ENCODE results near the gene MYL12A. TPM values are rescaled to one million over a fixed set of nuclear protein-coding genes. Genes with fewer than 3 reads are reported as not detected.
A peak's percentile ranks its signal among the peaks of the same experiment; 100 is the strongest.

Gene MYL12A
- total and polyA plus RNA-seq, 12 donors = 708 to 8,349 (median 3,626) TPM

GRCh38 chr18:3245185-3245564, 2.4 kb upstream of the MYL12A start:
- no peaks in the 10 kb centered on the region for H3K27me3 ChIP-seq
- peaks cover 0 to 4% (median 0%) of the 10 kb centered on the region in 11 donors for H3K9me3 ChIP-seq
- WGBS, 2 donors = 47 to 76% methylated on average over 1 of the region's 1 CpG
- H3K4me3 ChIP-seq = peak overlapping the region in 8 of 10 donors; percentile 81 to 95 (median 90)
- peak overlapping the region in 5 of 10 donors; percentile 99 to 100 (median 100) for H3K27ac ChIP-seq
- TF ChIP-seq CTCF (IDR thresholded peaks at IDR 0.05) = no peak
- no peak for DNase-seq
- peaks cover 0 to 12% (median 0%) of the 10 kb centered on the region in 9 donors for H3K36me3 ChIP-seq
- no peak for ATAC-seq
- intact Hi-C loops (cut with DNase I) = loop anchor here (5.0 to 10.0 kb wide), 11 partner anchors 48 to 313 kb away; partner anchors contain the start of gene LPIN2 (in 1 of the 10)
- H3K4me1 ChIP-seq = peaks cover 0 to 46% (median 28%) of the 10 kb centered on the region in 9 donors

GRCh38 chr18:3245853-3246634, 1.6 kb upstream of the MYL12A start:
- H3K27ac ChIP-seq = peak overlapping the region; percentile 98 to 100 (median 99)
- peaks cover 0 to 4% (median 0%) of the 10 kb centered on the region in 11 donors for H3K9me3 ChIP-seq
- intact Hi-C loops (cut with DNase I) = loop anchor here (1.0 to 10.0 kb wide), 17 partner anchors 27 to 314 kb away; partner anchors contain the start of genes LPIN2 (in 2 of the 10) and MYOM1 (in 2 of the 10)
- peaks cover 0 to 54% (median 37%) of the 10 kb centered on the region in 9 donors for H3K4me1 ChIP-seq
- no peaks in the 10 kb centered on the region for H3K27me3 ChIP-seq
- H3K4me3 ChIP-seq = peak overlapping the region; percentile 27 to 95 (median 90)
- peak; percentile 60 to 85 (median 76) for ATAC-seq
- peaks cover 0 to 15% (median 0%) of the 10 kb centered on the region in 9 donors for H3K36me3 ChIP-seq
- WGBS, 2 donors = 1 to 2% methylated on average over 29 of the region's 29 CpGs
- peak; percentile 90 to 98 (median 96) for TF ChIP-seq CTCF (IDR thresholded peaks at IDR 0.05)
- DNase-seq = peak; percentile 88 to 90

- ATAC-seq = peak; percentile 9 to 55 (median 21)
- Histone ChIP-seq H3K4me3 (peak overlapping the region; percentile 27 to 95 (median 90)), H3K4me1 (peaks cover 0 to 61% (median 44%) of the 10 kb centered on the region in 9 donors), H3K27ac (peak overlapping the region; percentile 98 to 100 (median 99)), H3K36me3 (peaks cover 0 to 15% (median 0%) of the 10 kb centered on the region in 9 donors), H3K9me3 (no peaks in the 10 kb centered on the region), H3K27me3 (no peaks in the 10 kb centered on the region)
- DNase-seq = peak; percentile 26 to 59
- intact Hi-C loops (cut with DNase I) = loop anchor here (1.0 to 10.0 kb wide), 18 partner anchors 28 to 314 kb away; partner anchors contain the start of genes LPIN2 (in 3 of the 10) and MYOM1 (in 2 of the 10)
- 1 to 2% methylated on average over 23 of the region's 23 CpGs for WGBS, 2 donors
- no peak for TF ChIP-seq CTCF (IDR thresholded peaks at IDR 0.05)
These were observed 864 bp upstream of the MYL12A start for GRCh38 chr18:3246635-3247239.

DNA sequence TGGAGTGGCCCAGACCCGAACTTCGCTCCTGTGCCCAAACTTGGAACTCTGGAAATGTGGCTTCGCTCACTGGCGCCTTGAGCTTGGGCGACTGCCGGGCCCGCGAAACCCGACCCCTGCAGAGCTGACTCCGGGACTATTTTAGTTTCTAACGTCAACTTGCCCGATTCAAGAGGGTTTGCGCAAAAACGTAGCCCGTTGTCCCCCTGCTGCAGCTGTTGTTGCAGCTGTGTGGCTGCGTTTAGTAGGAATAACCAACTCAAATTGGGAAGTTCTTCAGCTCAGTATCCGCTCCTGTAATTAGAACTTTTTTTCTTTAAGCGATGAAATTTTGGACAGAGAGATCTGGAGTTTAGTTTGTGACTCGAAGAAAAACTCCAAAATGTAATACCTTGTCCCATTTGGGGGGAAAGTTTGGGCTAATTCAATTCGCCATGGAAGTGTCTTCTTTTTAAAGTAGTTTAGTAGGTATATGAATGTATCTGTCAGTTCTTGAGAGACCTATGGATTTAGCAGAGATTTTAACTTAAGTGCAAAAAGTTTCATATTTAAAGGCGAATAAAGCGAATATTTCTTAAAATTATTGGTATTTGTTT, 559 bp downstream of the MYL12A start:
- WGBS, 2 donors = 0% methylated on average over 22 of the region's 22 CpGs
- ATAC-seq (peak in 1 of 8 donors; percentile 1), DNase-seq (peak in 1 of 2 donors; percentile 50)
- no peak for TF ChIP-seq CTCF (IDR thresholded peaks at IDR 0.05)
- H3K4me3 ChIP-seq = peak overlapping the region; percentile 80 to 95 (median 90)
- H3K36me3 ChIP-seq = peaks cover 0 to 25% (median under 1%) of the 10 kb centered on the region in 9 donors
- intact Hi-C loops (cut with DNase I) = loop anchor here (5.0 to 10.0 kb wide), 11 partner anchors 51 to 316 kb away; partner anchors contain the start of gene LPIN2 (in 1 of the 10)
- peak overlapping the region; percentile 98 to 100 (median 99) for H3K27ac ChIP-seq
- H3K4me1 ChIP-seq = peaks cover 0 to 76% (median 55%) of the 10 kb centered on the region in 9 donors
- no peaks in the 10 kb centered on the region for H3K9me3 ChIP-seq
- H3K27me3 ChIP-seq = no peaks in the 10 kb centered on the region

Data from heart right ventricle (tissue), 16 donors.